IPS DF 6.9 (cell line): ENCODE data around the gene FMO1.

ENCODE experiments used
- DNase-seq: peaks from one replicate; pipeline ENCODE4 v3.0.0-alpha.2; 2013; ENCODE audit warnings: low read depth, low spot score
- H3K27ac ChIP-seq: one replicate; pipeline ENCODE4 v1.5.1; 2013; ENCODE audit warnings: low read length, control low read depth
- H3K27me3 ChIP-seq: 2 replicates; pipeline ENCODE4 v1.6.1; 2013; ENCODE audit warnings: mild to moderate bottlenecking, low read length; ENCODE audit not compliant: control insufficient read depth, insufficient read depth
- H3K36me3 ChIP-seq: 2 replicates; pipeline ENCODE4 v1.6.1; 2013; ENCODE audit warnings: low read length; ENCODE audit not compliant: control insufficient read depth, insufficient read depth
- H3K4me1 ChIP-seq: 2 replicates; pipeline ENCODE4 v1.6.1; 2013; ENCODE audit warnings: low read length; ENCODE audit not compliant: control insufficient read depth, insufficient read depth
- H3K4me3 ChIP-seq: 2 replicates; pipeline ENCODE4 v1.5.1; 2013; ENCODE audit warnings: mild to moderate bottlenecking, low read length
- H3K9me3 ChIP-seq: 2 replicates; pipeline ENCODE4 v1.6.1; 2013; ENCODE audit warnings: low read length, inconsistent platforms; ENCODE audit not compliant: control insufficient read depth, insufficient read depth
- WGBS: extraction: QIAGEN DNeasy Blood & Tissue Kit; methylation state at CpG from one replicate; pipeline ENCODE4 v1.1.7; 2013; ENCODE audit warnings: mixed read lengths, missing lambda C conversion rate; ENCODE audit not compliant: insufficient read length, insufficient coverage; 5-methylcytosine and 5-hydroxymethylcytosine counted together

FMO1 gene

GRCh38 chr1:171248302-171248701 lies at the start of gene FMO1:
FMO1 (plus strand) TSS chr1:171248494; CDS start chr1:171258088, 9,594 bp downstream.
- H3K36me3 ChIP-seq, result no peaks in the 10 kb centered on the region
- peaks cover 1% of the 10 kb centered on the region; the same call in 1 of the 2 replicates for H3K4me1 ChIP-seq
- no peaks in the 10 kb centered on the region for H3K9me3 ChIP-seq
- H3K4me3 ChIP-seq, result no peak within 1 kb of the TSS
- H3K27me3 ChIP-seq, result no peaks in the 10 kb centered on the region
- no CpG with 5 or more reads among the region's 4 CpGs for WGBS
- no peak within 1 kb of the TSS for H3K27ac ChIP-seq
- no peak for DNase-seq

GRCh38 chr1:171204296-171204695 lies 44.0 kb upstream of the FMO1 start:
- Histone ChIP-seq H3K27ac (no peak overlapping the region), H3K36me3 (no peaks in the 10 kb centered on the region)
- WGBS, result no CpG with 5 or more reads among the region's 5 CpGs

GRCh38 chr1:171206204-171206977 lies 41.9 kb upstream of the FMO1 start:
- WGBS, result no CpG with 5 or more reads among the region's 3 CpGs
- no peaks in the 10 kb centered on the region for H3K36me3 ChIP-seq
- H3K4me3 ChIP-seq, result no peak overlapping the region
- DNase-seq, result no peak
- H3K4me1 ChIP-seq, result no peaks in the 10 kb centered on the region
- H3K9me3 ChIP-seq, result no peaks in the 10 kb centered on the region
- no peak overlapping the region for H3K27ac ChIP-seq
- no peaks in the 10 kb centered on the region for H3K27me3 ChIP-seq

More at GRCh38 chr1:171204296-171204695, 44.0 kb upstream of the FMO1 start:
- no peak for DNase-seq
- Histone ChIP-seq H3K27me3 (no peaks in the 10 kb centered on the region), H3K9me3 (no peaks in the 10 kb centered on the region), H3K4me1 (no peaks in the 10 kb centered on the region), H3K4me3 (no peak overlapping the region)

GRCh38 chr1:171206978-171207355 lies 41.3 kb upstream of the FMO1 start:
- WGBS, result no CpG with 5 or more reads among the region's 1 CpG
- no peaks in the 10 kb centered on the region for H3K4me1 ChIP-seq
- no peak for DNase-seq
- no peaks in the 10 kb centered on the region for H3K9me3 ChIP-seq
- H3K27me3 ChIP-seq, result no peaks in the 10 kb centered on the region
- H3K27ac ChIP-seq, result no peak overlapping the region
- no peak overlapping the region for H3K4me3 ChIP-seq
- H3K36me3 ChIP-seq, result no peaks in the 10 kb centered on the region

GRCh38 chr1:171207377-171207776 lies 40.9 kb upstream of the FMO1 start:
- H3K27ac ChIP-seq, result no peak overlapping the region
- no peaks in the 10 kb centered on the region for H3K9me3 ChIP-seq
- H3K4me1 ChIP-seq, result no peaks in the 10 kb centered on the region
- no peak for DNase-seq
- no peak overlapping the region for H3K4me3 ChIP-seq
- no peaks in the 10 kb centered on the region for H3K36me3 ChIP-seq
- WGBS, result no CpG with 5 or more reads among the region's 2 CpGs
- H3K27me3 ChIP-seq, result no peaks in the 10 kb centered on the region

- H3K4me1 ChIP-seq, result no peaks in the 10 kb centered on the region; the same call in 1 of the 2 replicates
- no CpG with 5 or more reads among the region's 1 CpG for WGBS
- no peak overlapping the region for H3K4me3 ChIP-seq
- no peak for DNase-seq
- no peaks in the 10 kb centered on the region for H3K27me3 ChIP-seq
- no peaks in the 10 kb centered on the region for H3K9me3 ChIP-seq
- no peak overlapping the region for H3K27ac ChIP-seq
- no peaks in the 10 kb centered on the region for H3K36me3 ChIP-seq
Measured at GRCh38 chr1:171210355-171210754, 37.9 kb upstream of the FMO1 start.

GRCh38 chr1:171212607-171213351 lies 35.5 kb upstream of the FMO1 start:
- H3K27me3 ChIP-seq, result no peaks in the 10 kb centered on the region
- no peak for DNase-seq
- no peak overlapping the region for H3K4me3 ChIP-seq
- no peaks in the 10 kb centered on the region for H3K9me3 ChIP-seq
- H3K27ac ChIP-seq, result no peak overlapping the region
- no CpG with 5 or more reads among the region's 3 CpGs for WGBS
- H3K4me1 ChIP-seq, result no peaks in the 10 kb centered on the region; the same call in 1 of the 2 replicates
- H3K36me3 ChIP-seq, result no peaks in the 10 kb centered on the region

- no peaks in the 10 kb centered on the region; the same call in 1 of the 2 replicates for H3K4me1 ChIP-seq
- H3K9me3 ChIP-seq, result no peaks in the 10 kb centered on the region
- no peak overlapping the region for H3K4me3 ChIP-seq
- no peak overlapping the region for H3K27ac ChIP-seq
- no CpG with 5 or more reads among the region's 12 CpGs for WGBS
- DNase-seq, result no peak
- H3K27me3 ChIP-seq, result no peaks in the 10 kb centered on the region
- no peaks in the 10 kb centered on the region for H3K36me3 ChIP-seq
Measured at GRCh38 chr1:171213559-171214454, 34.5 kb upstream of the FMO1 start.

GRCh38 chr1:171217658-171218443 lies 30.4 kb upstream of the FMO1 start:
- Histone ChIP-seq H3K27ac (no peak overlapping the region), H3K4me1 (peaks cover 6% of the 10 kb centered on the region; the same call in 1 of the 2 replicates), H3K4me3 (no peak overlapping the region), H3K27me3 (no peaks in the 10 kb centered on the region), H3K9me3 (no peaks in the 10 kb centered on the region), H3K36me3 (no peaks in the 10 kb centered on the region)
- DNase-seq, result no peak
- WGBS, result no CpG with 5 or more reads among the region's 9 CpGs
